ENCODE results near the gene TUBB4A.
"Not testable (repeated sequence)": the region's sequence is repeated elsewhere in the genome, so short reads cannot be mapped to it uniquely, and the experiment has no call there.

The TUBB4A gene

GRCh38 chr19:6524311-6524710 lies 22.2 kb upstream of the TUBB4A start:
- no peak for DNase-seq (ENCODE audit: low spot score)

- DNase-seq (ENCODE audit: low spot score), result no peak
These were observed 20.6 kb upstream of the TUBB4A start for GRCh38 chr19:6522712-6523111.

- peak; percentile 68 for DNase-seq (ENCODE audit: low spot score)
These were observed 19.9 kb upstream of the TUBB4A start for GRCh38 chr19:6521718-6522646.

GRCh38 chr19:6519289-6519688 lies 17.2 kb upstream of the TUBB4A start:
- no peak for DNase-seq (ENCODE audit: low spot score)

- DNase-seq (ENCODE audit: low spot score), result no peak
These were observed 16.2 kb upstream of the TUBB4A start for GRCh38 chr19:6518145-6518911.

GRCh38 chr19:6516659-6517291 lies 14.7 kb upstream of the TUBB4A start:
- peak; percentile 90 for DNase-seq (ENCODE audit: low spot score)

GRCh38 chr19:6516018-6516658 lies 14.0 kb upstream of the TUBB4A start:
- DNase-seq (ENCODE audit: low spot score), result peak; percentile 64

GRCh38 chr19:6514926-6515544 lies 12.9 kb upstream of the TUBB4A start:
- DNase-seq (ENCODE audit: low spot score), result no peak

- DNase-seq (ENCODE audit: low spot score), result no peak
These were observed 12.0 kb upstream of the TUBB4A start for GRCh38 chr19:6514089-6514488.

- no peak for DNase-seq (ENCODE audit: low spot score)
These were observed 8.5 kb upstream of the TUBB4A start for GRCh38 chr19:6510618-6511017.

GRCh38 chr19:6509118-6509971 lies 7.2 kb upstream of the TUBB4A start:
- DNase-seq (ENCODE audit: low spot score), result no peak

- not testable (repeated sequence) for DNase-seq (ENCODE audit: low spot score)
These were observed 6.1 kb upstream of the TUBB4A start for GRCh38 chr19:6508028-6508771.

GRCh38 chr19:6503407-6504201 lies 1.5 kb upstream of the TUBB4A start:
- DNase-seq (ENCODE audit: low spot score), result no peak

- no peak for DNase-seq (ENCODE audit: low spot score)
These were observed 1.0 kb downstream of the TUBB4A start for GRCh38 chr19:6500837-6501739.

- no peak for DNase-seq (ENCODE audit: low spot score)
These were observed 2.9 kb downstream of the TUBB4A start for GRCh38 chr19:6499052-6499790.

GRCh38 chr19:6498294-6499036 lies 3.6 kb downstream of the TUBB4A start:
- DNase-seq (ENCODE audit: low spot score), result no peak

GRCh38 chr19:6495947-6496346 lies 6.2 kb downstream of the TUBB4A start:
- DNase-seq (ENCODE audit: low spot score), result no peak

All from CD4-positive, alpha-beta T cell treated with Interleukin-15 for 4 hours (primary cell).